ENCODE measurements around the gene LAMA2.

Gene LAMA2

DNA sequence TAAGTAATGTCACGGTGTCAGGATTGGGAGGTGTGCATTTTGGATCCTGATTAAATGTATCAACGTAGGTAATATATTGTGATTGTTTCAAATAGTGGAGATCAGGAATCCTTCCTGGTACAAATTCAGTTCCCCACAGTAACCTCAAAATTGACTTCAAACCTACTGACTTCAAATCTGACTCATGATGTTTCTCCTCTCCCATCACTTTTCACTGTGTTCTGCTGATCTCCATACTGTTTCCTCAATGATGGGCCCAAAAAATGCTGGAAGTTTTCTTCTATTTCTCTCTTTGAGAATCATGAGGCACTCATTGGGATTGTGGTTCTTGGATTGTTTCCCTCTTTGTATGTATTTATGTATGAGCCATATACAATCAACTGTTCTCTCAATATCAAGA is 35.9 kb downstream of the LAMA2 start:
- DNase-seq, result no peak

DNA sequence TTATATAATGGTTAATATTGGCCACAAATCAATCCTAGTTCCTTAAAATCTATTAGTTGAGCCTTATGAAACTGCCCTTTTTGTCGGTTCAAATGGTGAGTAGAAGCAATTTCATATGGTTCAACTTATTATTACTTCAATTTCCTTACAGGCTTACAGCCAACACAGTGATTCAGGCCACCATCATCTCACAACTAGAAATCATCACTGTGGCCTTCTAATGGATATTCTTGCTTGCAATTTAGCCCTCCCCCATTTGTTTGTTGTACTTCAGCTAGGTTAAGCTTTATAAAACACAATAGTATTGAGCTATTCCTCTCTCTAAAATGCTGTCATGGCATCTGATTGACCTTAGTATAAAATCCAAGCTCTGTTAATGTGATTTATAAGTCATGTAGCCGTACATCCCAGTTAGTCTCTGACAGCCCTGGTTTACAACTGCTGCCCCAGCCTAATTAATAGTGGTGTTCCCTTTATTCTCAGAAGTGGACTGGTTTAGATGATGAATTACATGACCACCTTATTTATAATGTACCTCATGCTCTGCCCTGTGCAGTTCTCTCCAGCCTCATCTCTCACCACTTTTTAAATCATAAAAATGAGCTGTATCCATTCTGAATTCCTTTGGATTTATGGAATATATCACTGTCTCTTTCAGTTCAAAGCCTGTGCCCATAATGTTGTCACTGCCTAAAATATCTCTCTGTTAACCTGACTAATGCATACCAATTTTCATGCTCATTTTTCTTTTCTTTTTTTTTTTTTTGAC is 36.7 kb downstream of the LAMA2 start:
- DNase-seq, result no peak

DNA sequence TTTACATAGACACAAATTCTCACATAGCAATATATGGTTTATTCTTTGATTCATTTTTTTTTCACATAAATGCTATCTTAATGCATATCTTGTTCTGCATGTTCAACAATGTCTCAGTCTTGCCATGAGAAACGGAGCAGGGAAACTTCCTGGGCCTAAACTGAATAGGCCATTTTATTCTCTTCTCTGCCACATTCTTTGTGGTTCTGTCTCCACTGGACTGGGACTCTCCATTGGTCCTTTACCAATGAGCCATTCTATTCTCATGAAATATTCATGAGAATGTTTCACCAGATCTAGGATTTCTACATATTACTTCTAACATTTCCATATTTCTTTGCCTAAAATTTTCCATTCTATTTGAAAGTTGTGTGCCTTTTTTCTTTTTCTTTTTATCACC is 42.8 kb downstream of the LAMA2 start:
- DNase-seq, result no peak

DNA sequence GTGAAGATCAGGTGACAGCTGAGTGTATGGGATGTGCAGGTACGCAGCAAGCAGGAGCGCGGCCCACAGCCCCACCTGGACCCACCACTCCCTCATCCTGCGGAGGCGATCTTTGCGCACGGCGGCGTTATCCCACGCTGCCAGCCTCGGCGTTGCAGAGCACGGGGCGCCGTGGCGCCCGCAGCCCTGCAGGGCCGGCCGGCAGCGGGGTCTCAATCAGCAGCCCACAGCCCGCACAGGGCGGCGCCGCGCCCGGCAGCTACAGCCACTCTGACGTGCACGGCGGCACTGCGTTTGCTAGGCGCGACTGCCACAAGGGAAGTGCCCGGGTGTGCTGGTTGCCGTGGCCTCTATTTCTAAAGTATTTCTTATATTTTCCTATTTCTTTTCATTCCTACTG is 46.9 kb downstream of the LAMA2 start:
- DNase-seq, result no peak

DNA sequence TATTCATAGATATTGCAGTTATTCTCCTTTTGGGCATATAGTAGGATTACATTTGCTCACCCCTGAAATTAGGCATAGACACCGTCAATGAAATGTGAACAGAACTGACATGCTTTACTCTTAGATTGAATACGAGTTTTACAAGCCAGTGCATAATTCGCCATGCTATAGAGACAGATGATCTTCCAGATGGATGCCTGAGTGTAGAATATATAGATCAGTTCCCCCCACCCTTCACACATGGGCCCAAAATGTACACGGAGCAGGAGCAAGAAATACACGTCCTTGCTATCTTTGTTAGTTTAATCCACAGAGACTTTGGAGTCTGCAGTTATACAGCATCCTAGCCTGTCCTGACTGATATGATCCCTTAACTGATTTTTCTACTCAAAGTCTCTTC is 47.4 kb downstream of the LAMA2 start:
- no peak for DNase-seq

DNA sequence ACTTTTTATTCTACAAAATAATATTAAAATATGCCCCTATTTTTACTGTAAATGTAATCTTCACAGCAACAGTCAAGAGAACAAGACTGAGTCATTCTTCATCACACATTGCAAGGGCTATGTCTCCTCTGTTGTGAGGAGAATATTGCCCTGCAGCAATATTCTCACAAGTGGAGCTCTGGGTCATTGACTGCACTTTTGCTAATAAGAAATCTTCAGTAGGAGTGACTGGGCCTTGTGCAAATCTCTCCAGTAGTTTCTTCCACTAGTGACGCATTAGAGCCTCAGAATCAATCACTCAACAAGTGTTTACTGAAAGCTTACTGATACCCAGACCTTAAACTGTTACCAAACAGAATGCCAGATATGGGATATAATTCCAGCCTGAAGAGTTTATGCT is 49.1 kb downstream of the LAMA2 start:
- DNase-seq, result no peak

DNA sequence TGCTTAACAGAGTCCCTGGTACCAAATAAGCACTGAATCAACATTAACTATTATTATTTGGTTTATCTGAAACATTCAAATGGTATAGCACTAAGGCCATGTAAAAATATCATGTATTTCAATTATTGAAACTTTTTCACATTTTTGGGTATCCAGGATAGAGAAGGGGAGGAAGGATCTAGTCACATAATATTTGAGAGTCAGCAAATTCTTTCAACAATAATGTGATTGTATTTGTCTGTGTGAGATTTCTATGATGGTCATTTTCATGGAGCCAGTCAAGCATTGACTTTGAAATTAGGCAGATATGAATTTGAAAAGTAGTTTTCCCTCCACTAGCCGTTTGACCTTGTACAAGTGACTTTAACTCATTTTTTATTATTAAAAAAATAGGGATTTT is 67.9 kb downstream of the LAMA2 start:
- DNase-seq, result no peak

DNA sequence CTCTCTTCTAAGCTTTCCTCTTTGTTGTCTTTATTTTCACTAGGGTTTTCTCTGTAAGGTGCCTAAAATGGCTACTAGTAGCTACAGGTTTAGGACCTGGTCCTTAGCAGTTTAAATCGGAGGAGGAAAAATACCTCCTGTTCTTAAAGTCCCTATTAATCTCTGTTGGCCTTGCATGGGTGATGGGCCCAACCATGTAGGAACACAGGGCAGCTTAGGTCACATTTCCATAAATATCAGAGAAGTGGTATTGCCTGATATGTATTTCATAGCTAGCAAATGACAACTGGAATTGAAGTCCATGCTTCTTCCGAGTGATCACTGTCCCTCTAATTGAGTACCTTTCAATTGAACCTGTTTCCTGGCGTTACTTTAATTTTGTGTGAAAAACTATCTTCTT is 70.0 kb downstream of the LAMA2 start:
- DNase-seq, result no peak

DNA sequence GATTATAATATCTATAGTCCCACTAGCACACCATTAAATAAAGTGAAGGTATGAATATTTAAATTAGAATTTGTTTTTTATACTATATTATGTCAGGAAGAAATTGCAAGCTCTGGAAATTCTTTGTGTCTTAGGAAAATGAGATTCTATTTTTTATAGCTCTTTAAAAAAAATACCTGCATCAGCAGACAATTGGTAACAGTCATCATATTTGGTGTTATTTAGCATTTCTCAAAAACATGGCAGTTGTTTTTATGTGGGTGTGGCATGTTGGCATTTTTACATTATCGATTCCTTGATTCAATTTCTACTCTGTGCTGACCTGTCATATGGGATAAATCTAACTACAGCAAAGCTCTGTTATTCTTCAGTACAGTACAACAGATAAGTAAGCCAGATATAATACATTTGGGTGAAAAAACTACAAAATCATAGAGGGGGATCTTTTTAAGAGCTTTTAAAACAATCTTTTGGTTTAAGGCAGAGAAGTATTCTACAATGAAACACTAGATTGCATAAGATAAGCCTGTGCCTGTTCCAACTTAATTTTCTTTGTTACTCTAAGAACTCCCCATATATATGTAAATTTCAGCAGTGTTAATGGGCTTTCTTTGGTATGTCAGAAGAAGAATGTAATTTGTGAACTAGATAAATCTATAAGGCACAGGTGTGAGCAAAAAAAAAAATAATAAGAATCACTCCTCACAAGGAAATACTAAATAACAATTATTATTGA is 71.5 kb downstream of the LAMA2 start:
- DNase-seq, result no peak

DNA sequence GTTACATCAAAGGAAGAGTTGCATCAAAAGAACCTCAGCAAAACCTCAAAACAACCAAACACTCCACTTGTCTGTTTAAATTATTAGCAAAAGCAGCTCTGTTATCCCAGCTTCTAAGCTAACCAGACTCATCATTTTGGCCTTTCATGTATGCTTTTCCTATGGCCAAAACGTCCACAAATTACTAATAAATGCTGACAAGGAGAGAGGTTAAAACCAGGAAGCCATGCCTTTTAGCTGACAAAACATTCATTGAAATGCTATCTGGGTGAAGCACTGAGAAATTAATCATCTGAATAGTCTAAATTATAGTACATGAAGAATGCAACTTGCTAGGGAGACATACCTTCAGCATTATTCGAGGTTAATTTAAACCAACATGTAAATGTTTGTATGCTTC is 80.6 kb downstream of the LAMA2 start:
- no peak for DNase-seq

DNA sequence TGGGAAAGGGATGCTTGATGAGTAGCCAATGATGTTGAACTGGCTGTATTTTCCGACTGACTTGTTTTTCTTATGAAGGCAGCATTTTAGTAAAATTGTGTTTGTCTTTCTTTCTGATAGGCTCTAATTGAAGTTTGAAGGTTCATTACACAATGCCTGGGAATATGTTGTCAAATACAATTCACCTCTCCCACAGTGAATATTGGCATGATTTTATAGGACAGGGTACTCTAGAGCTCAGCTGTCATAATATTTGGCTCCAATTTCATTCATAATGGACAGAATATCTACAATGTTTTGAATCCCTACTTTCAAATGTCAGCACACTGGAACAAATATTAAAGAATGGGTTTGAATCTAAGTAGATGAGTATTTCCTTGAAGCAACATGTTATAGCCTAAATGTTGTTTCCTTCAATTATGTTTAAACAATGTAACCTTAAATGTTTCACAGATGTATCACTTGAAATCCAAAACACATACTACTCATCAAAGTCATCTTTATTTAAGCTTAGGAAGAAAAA is 81.4 kb downstream of the LAMA2 start:
- no peak for DNase-seq

DNA sequence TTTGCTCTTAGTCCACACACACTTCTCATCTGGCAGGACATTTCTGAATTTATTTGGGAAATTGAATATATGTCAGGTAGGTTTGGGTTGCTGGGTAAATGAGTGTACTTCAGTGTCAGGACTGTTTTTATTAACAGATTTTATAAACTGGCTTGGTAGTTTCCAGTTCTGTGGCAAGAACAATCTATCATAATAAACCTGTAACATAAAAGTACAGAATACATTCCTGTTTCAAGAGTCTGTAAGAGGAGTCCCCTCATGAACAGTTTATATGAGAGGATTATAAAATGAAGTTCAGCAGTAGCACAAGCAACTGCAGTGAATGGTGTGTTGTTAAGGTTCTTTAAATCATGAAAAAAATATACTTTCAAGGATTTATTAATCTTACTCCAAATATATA is 81.8 kb downstream of the LAMA2 start:
- no peak for DNase-seq

DNA sequence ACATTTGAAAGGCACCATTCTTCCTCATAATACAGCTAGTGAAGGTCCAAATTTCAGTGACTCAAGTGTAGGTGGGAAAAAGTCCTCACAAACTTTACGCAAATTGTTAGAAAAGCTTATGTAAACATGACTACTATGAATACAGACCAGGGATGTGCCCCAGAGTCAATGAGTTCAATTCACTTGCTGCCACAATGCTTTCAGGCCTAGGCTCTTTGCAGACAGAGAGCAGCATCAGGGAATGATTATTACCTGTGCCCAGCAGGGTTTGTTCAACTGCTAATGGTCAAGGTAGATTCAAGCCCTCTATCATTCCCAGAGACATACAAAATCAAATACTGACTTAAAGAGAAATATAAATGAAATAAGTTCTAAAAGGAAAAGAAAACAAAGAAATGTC is 84.0 kb downstream of the LAMA2 start:
- DNase-seq, result no peak

DNA sequence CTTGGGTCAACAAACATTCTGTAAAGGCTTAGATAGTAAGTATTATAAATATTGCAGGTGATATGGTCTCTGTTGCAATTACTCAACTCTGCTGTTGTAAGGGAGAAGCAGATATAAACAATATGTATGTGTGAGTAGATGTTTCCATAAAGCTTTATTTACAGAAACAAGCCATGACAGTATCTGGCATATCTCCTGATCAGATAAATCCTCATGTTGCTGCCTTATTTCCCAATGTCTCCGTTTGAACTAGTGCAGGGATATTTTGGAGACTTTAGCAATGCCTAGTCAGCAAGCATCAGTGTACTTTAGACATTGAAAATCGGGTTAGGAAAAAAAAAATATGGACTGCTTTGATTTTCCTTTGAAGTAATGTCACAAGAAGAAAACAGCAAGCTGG is 96.1 kb downstream of the LAMA2 start:
- no peak for DNase-seq

DNA sequence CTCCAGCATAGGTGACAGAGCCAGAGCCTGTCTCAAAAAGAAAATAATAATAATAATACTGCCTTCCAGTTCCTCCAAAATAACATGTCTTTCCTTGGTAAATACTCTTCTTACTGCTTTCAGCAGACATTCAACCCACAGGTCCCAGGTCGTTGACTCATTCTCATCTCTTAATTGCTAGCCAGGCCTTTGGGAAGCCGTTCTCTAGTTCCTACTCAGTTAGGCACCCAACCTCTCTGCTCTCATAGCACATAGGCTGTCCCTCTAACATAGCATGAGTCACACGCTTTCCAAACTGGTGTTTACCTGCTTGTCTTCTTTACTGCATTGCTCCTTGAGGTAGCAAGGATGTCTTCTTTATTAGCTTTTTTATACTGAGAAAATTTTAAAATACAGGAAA is 98.8 kb downstream of the LAMA2 start:
- DNase-seq, result no peak

DNA sequence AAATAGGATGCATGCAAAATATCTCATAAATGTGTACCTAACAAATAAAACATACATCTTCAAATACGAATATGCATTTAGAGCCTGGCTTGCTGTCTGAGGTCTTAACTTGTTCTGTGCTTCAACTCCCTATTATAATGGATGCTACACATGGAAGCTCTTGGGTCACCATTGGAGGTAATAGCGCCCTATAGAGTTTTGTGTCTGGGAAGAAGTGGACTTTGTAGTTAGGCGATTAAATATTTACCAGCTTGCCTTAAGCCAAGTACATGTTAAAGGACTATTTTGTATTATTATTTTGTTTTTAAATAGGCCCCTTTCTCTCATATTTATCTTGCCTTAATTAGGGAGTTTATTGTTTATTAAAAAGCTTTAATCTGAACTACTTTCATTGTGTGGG is 107.4 kb downstream of the LAMA2 start:
- DNase-seq, result no peak

DNA sequence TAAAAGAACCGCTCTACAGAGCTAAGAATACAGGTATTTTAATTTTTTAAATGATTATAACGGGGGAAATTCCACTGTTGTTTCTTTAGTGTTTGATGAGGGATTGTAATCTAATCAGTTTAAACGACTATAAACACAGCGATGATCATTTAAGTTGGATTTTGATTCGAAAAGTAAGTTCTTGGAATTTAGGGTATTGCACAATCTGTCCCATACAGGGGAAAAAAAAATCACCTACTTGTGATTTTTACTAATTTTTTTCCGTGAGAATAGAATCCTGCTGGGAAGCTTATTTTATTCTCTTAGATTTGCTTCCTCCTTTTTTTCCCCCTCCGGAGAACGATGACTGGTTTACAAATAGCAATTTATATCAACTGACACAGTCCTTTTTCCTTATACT is 108.0 kb downstream of the LAMA2 start:
- no peak for DNase-seq

DNA sequence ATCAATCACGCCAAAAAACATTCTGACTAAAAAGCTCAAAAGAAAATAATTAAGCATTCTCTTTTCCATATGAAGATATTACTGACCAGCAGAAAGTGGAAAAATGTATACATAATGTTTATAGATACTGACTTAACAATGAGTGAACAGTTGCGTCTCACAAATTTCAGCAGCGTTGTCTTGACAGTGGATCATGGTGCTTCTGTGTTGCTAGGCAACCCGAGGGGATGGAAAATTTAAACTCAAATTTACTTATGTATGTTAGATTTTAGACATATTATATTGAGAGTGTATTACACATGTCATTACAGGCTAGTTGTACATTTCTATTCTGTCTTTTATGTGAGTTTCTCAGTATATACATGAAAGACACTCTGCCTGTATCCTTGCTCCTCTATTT is 110.2 kb downstream of the LAMA2 start:
- no peak for DNase-seq

DNA sequence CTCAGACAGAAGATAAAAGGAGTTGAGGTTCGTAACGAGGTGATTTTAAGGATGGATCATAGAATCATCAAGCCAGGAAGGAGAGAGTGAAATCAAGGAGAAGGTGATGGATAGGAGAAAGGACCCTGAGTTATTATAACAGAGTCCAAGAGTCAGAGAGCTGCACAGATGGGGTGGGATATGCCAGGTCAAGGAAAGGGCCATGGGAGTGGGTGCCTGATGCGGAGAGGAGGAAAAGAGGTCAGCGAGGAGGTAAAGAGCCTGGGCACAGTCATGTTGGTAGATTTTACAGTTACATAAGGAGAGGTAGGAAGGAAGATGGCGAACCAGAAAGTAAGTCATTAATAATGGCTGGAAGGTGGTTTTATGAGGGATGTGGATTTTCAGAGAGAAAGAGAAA is 114.9 kb downstream of the LAMA2 start:
- DNase-seq, result no peak

DNA sequence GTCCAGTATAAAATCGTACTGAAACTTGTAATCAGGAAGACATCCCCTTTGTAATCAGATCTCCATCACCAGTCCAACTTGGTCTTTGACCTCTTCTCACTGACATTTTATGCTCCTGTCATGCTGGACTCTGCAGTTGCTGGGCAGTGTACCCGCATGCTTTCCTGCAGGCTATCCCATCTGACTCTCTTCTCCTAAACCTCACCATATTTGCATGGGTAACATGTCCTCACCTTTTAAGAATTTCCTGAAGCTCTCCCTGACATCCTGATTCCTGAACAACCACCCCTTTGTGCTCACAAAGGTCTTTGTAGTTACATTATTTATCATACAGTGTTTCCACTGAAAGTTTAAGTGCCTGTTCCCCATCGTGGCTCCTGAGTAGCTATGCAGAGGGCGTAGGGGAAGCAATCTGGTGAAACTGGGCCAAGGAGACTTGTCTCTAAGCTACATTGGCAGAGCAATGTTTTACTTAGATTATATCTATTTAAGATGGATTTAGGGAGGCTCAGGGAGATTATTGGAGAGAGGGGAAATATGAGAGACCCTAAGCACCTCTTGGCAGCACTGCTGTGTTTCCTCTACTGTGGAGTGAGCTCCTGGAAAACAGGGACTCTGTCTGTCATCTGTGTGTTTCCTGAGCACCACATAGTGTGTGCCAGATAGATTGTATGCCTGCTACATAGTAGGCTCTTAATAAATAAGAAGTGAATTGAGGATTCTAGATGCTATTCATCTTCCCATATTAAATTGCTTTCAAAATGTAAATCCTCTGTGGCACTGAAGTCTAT is 124.0 kb downstream of the LAMA2 start:
- no peak for DNase-seq

DNA sequence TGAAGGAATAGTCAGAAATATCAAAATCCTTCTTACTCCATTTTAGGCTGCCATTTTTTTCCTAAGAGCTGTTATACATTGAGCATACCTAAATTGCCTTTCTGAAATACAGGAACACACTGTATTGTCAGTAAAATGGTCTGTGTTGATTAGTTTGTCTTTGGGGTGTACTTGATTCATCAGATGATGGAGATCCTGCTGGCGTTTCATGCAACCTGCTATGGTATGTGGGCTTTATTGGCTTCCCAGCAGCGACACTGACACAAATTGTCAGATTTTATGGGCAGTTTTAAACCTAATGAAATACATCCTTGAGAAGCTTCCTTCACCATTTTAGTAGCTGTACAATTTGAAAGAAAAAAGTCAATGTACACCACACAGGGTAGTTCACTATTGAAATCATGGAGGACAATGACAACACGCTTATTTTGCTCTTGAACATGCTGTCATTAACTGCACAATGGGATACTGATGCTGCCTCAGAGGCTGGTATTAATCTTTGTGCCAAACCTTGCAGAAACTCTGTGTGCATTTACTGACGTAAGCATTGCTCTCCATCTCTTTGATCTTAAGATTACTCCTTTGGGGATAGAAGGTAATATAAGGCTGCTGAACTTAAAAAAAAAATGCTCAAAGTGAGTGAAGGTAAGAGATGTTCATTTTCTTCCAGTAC is 124.9 kb downstream of the LAMA2 start:
- DNase-seq, result no peak

DNA sequence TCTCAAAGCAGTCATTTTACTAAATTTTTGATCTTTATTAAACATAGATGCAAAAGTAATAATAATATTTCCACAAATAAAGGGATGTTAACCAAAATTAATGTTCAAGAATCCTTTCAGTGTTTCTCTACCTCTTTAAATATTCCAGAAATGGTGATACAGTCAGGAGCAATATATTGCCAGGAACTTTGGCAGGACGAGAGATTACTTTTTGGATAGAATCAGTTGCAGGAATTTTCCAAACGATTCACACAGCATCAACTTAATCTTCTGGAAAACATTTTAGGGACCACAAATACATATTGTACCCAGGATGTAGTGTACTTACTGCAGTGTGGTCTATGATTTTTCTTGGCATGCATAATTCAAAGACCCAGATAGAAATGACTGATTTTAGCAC is 125.7 kb downstream of the LAMA2 start:
- no peak for DNase-seq

DNA sequence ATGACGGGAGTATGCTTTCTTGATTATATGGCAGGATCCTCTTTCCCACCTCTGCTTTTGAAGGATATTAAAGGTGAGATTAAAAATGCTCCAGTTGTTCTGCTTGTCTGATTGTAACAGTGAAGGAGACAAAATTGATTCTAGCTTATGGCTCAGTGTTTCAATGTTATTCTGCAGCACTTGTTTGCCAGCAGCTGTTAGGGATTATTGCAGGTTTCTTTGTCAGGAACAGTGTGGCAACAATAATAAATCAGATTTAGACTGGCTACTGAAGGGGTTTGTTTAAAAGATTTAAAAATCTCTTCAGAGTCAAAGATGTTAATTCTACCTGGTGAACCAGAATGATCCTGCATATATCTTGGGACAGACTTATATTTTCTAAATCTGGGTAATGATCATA is 126.9 kb downstream of the LAMA2 start:
- no peak for DNase-seq
